Hepatocyte (in vitro differentiated cells): ENCODE measurements around the gene LSAMP. TPM values are rescaled to one million over a fixed set of nuclear protein-coding genes. Genes with fewer than 3 reads are reported as not detected.

Source experiments
- DNase-seq: peaks from one replicate; pipeline ENCODE4 v3.0.0-alpha.2; 2016; ENCODE audit warnings: low spot score
- H2AFZ ChIP-seq: fragments of 200-600 bp; sonication (generic); 2 replicates; pipeline ENCODE4 v1.6.0; 2016; ENCODE audit warnings: antibody characterized with exemption, mild to moderate bottlenecking
- H3K27ac ChIP-seq: fragments of 200-600 bp; sonication (generic); 2 replicates; pipeline ENCODE4 v1.5.1; 2016; ENCODE audit warnings: mild to moderate bottlenecking
- H3K27me3 ChIP-seq: fragments of 200-600 bp; sonication (generic); 2 replicates; pipeline ENCODE4 v1.6.1; 2016
- H3K36me3 ChIP-seq: fragments of 200-600 bp; sonication (generic); replicated peaks from 2 replicates; pipeline ENCODE4 v1.5.1; 2016; ENCODE audit warnings: low read depth; ENCODE audit not compliant: insufficient read depth
- H3K4me1 ChIP-seq: fragments of 200-600 bp; sonication (generic); 2 replicates; pipeline ENCODE4 v1.5.1; 2016; ENCODE audit warnings: mild to moderate bottlenecking, moderate library complexity; ENCODE audit not compliant: insufficient read depth
- H3K4me2 ChIP-seq: fragments of 200-600 bp; sonication (generic); 2 replicates; pipeline ENCODE4 v1.6.0; 2016
- H3K4me3 ChIP-seq: fragments of 200-600 bp; sonication (generic); 2 replicates; pipeline ENCODE4 v1.5.1; 2016; ENCODE audit warnings: mild to moderate bottlenecking
- H3K79me2 ChIP-seq: fragments of 200-600 bp; sonication (generic); 2 replicates; pipeline ENCODE4 v1.6.0; 2017; ENCODE audit warnings: mild to moderate bottlenecking
- H3K9me2 ChIP-seq: fragments of 200-600 bp; sonication (generic); replicated peaks from 2 replicates; pipeline ENCODE4 v1.6.0; 2017; ENCODE audit warnings: mild to moderate bottlenecking; ENCODE audit not compliant: insufficient read depth
- H3K9me3 ChIP-seq: fragments of 200-600 bp; sonication (generic); 2 replicates; pipeline ENCODE4 v1.5.1; 2016; ENCODE audit warnings: low read depth, mild to moderate bottlenecking
- H4K20me1 ChIP-seq: fragments of 200-600 bp; sonication (generic); 2 replicates; pipeline ENCODE4 v1.6.0; 2016; ENCODE audit warnings: mild to moderate bottlenecking; ENCODE audit not compliant: insufficient read depth, poor library complexity, severe bottlenecking
- EZH2 ChIP-seq: fragments of 200-600 bp; sonication (generic); IDR thresholded peaks from 2 replicates; pipeline ENCODE4 v1.6.1; 2016; ENCODE audit warnings: antibody characterized with exemption, mild to moderate bottlenecking, borderline replicate concordance
- EZH2phosphoT487 ChIP-seq: fragments of 200-600 bp; sonication (generic); IDR thresholded peaks from one replicate; pipeline ENCODE4 v1.6.1; 2018; ENCODE audit warnings: antibody characterized with exemption, mild to moderate bottlenecking, low read depth, moderate library complexity; ENCODE audit not compliant: unreplicated experiment, severe bottlenecking
- WGBS: methylation state at CpG from one replicate; pipeline ENCODE4 v1.1.6; 2016; ENCODE audit warnings: low lambda C conversion rate; ENCODE audit errors: missing lambda C conversion rate; 5-methylcytosine and 5-hydroxymethylcytosine counted together
- polyA plus RNA-seq: library from polyadenylated mRNA; unstranded; fragments of >200 nt; fragmentation: Nextera tagmentation; extraction: Ambion mirVana; gene quantifications from 2 replicates; pipeline ENCODE4 v1.2.1, GENCODE V29; 2016
- total RNA-seq: library from RNA; depleted of rRNA; stranded (reverse); fragments of >200 nt; gene quantifications from 2 replicates; pipeline ENCODE4 v1.2.3, GENCODE V29; 2014
- TF ChIP-seq, protein P1 (sequence below): fragments of 200-600 bp; sonication (generic); IDR thresholded peaks from 2 replicates; pipeline ENCODE4 v1.5.1; 2016; ENCODE audit warnings: antibody characterized with exemption, mild to moderate bottlenecking; ENCODE audit not compliant: poor library complexity

Gene LSAMP
- total and polyA plus RNA-seq, 2 experiments from 2014 or later, result 15.1 to 22.3 TPM

DNA sequence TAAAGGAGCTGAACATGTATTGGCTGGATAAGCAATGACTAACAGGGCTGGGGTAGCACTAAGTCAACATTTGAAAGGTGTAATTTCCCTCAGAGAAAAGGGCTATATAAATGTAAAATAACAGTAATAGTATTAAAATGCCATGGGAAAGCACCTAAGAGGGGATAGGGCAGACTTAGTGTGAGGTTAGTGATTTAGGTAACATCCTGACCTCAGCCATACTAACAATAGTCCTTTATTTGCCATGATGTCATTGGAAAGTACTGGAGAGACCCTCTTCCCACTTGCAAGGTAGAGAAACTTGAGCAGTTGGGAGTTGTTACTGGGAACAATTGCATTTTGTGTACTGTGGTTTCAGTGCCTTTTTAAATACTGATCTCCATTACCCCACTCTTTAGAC lies 103.4 kb downstream of the LSAMP start:
- no peaks in the 10 kb centered on the region for H3K79me2 ChIP-seq
- no peaks in the 10 kb centered on the region for H3K9me3 ChIP-seq
- peaks cover 2% of the 10 kb centered on the region for H3K27me3 ChIP-seq
- no peaks in the 10 kb centered on the region for H3K9me2 ChIP-seq
- no peak overlapping the region for H3K4me2 ChIP-seq
- DNase-seq, result no peak
- H3K27ac ChIP-seq, result no peak overlapping the region
- H3K4me1 ChIP-seq, result no peaks in the 10 kb centered on the region
- H4K20me1 ChIP-seq, result no peaks in the 10 kb centered on the region
- H2AFZ ChIP-seq, result no peak overlapping the region
- TF ChIP-seq EZH2 (no peak), EZH2phosphoT487 (no peak)
- TF ChIP-seq, protein P1, sequence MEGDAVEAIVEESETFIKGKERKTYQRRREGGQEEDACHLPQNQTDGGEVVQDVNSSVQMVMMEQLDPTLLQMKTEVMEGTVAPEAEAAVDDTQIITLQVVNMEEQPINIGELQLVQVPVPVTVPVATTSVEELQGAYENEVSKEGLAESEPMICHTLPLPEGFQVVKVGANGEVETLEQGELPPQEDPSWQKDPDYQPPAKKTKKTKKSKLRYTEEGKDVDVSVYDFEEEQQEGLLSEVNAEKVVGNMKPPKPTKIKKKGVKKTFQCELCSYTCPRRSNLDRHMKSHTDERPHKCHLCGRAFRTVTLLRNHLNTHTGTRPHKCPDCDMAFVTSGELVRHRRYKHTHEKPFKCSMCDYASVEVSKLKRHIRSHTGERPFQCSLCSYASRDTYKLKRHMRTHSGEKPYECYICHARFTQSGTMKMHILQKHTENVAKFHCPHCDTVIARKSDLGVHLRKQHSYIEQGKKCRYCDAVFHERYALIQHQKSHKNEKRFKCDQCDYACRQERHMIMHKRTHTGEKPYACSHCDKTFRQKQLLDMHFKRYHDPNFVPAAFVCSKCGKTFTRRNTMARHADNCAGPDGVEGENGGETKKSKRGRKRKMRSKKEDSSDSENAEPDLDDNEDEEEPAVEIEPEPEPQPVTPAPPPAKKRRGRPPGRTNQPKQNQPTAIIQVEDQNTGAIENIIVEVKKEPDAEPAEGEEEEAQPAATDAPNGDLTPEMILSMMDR, result no peak
- H3K36me3 ChIP-seq, result no peaks in the 10 kb centered on the region
- no peak overlapping the region for H3K4me3 ChIP-seq

DNA sequence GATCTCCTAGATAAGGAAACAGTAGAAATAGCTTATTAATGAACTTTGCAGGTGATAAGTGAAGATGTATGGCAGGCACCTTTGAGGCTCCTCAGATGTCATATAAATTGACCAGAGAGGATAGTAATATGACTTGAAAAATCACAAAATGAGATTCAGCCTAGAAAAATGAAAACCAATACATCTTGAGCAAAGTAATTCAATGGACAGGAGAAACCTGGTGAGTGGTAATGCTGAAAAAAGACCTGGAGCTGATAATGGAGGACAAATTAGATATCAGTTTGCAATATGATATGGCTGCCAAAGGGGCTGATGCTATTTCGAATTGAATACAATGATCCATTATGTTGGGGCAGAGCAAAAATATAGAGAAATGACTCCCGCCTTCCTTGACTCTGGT lies 103.9 kb downstream of the LSAMP start:
- H2AFZ ChIP-seq, result no peak overlapping the region
- H3K9me2 ChIP-seq, result no peaks in the 10 kb centered on the region
- peaks cover 2% of the 10 kb centered on the region for H3K27me3 ChIP-seq
- H4K20me1 ChIP-seq, result no peaks in the 10 kb centered on the region
- no peak overlapping the region for H3K4me2 ChIP-seq
- TF ChIP-seq EZH2 (no peak), EZH2phosphoT487 (no peak)
- TF ChIP-seq, protein P1, result no peak
- H3K4me1 ChIP-seq, result no peaks in the 10 kb centered on the region
- no peak for DNase-seq
- H3K36me3 ChIP-seq, result no peaks in the 10 kb centered on the region
- 100% methylated on average over 2 of the region's 2 CpGs for WGBS
- no peaks in the 10 kb centered on the region for H3K79me2 ChIP-seq
- no peak overlapping the region for H3K4me3 ChIP-seq
- H3K27ac ChIP-seq, result no peak overlapping the region
- no peaks in the 10 kb centered on the region for H3K9me3 ChIP-seq

DNA sequence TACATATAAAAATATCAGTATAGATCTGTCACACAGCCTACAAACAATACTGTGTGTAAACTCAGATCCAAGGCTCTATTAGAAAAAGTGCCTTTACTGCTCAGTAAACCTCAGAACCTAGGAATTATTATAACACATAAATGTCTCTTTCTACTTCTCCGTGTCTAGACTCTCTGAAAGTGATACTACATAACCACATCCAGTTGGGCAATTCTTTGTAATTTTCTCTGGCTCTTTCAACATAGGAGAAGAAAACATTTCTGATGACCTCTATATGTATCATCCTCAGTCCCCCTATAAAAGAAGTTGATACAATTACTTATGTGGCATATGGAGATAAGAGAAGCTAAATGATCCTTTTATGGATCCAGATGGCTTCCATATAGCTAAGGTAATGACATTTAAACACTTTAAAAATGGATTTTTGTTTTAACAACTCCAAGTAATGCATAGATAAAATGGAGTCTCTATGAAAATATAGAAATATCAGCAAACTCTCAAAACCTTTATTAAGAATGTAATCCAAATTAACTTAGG lies 104.5 kb downstream of the LSAMP start:
- Histone ChIP-seq H3K4me1 (no peaks in the 10 kb centered on the region), H3K27ac (no peak overlapping the region), H3K9me2 (no peaks in the 10 kb centered on the region), H3K9me3 (no peaks in the 10 kb centered on the region), H3K27me3 (peaks cover 2% of the 10 kb centered on the region), H4K20me1 (no peaks in the 10 kb centered on the region), H3K79me2 (no peaks in the 10 kb centered on the region), H3K4me3 (no peak overlapping the region), H3K36me3 (no peaks in the 10 kb centered on the region), H3K4me2 (no peak overlapping the region), H2AFZ (no peak overlapping the region)
- WGBS, result 61% methylated on average over 1 of the region's 1 CpG
- TF ChIP-seq, protein P1, result no peak
- TF ChIP-seq EZH2phosphoT487 (no peak), EZH2 (no peak)
- no peak for DNase-seq
